Stimulated activated memory B cell treated with anti-CD40 and anti-IgM and Interleukin-4, amounts not matched to agents 10 μg/mL and 1 μg/mL and 100 μg/mL, for 72 hours (primary cell): ENCODE data around the gene KCTD18.

Source experiments
- ATAC-seq: fragments of 150-1000 bp; cut with Tn5 transposase; 2 replicates; pipeline ENCODE4 v1.10.0; 2021
- H3K27ac Mint-ChIP-seq: one replicate; pipeline ENCODE4 v1.8.0; 2022; ENCODE audit warnings: mild to moderate bottlenecking, mixed read lengths
- H3K27me3 Mint-ChIP-seq: one replicate; pipeline ENCODE4 v1.8.0; 2022; ENCODE audit warnings: mixed read lengths
- H3K36me3 Mint-ChIP-seq: one replicate; pipeline ENCODE4 v1.8.0; 2022; ENCODE audit warnings: mixed read lengths
- H3K4me1 Mint-ChIP-seq: one replicate; pipeline ENCODE4 v1.8.0; 2022; ENCODE audit warnings: mixed read lengths
- H3K4me3 Mint-ChIP-seq: one replicate; pipeline ENCODE4 v1.8.0; 2022; ENCODE audit warnings: mild to moderate bottlenecking, moderate library complexity, mixed read lengths
- H3K9me3 Mint-ChIP-seq: one replicate; pipeline ENCODE4 v1.8.0; 2022; ENCODE audit warnings: mixed read lengths

KCTD18 gene

DNA sequence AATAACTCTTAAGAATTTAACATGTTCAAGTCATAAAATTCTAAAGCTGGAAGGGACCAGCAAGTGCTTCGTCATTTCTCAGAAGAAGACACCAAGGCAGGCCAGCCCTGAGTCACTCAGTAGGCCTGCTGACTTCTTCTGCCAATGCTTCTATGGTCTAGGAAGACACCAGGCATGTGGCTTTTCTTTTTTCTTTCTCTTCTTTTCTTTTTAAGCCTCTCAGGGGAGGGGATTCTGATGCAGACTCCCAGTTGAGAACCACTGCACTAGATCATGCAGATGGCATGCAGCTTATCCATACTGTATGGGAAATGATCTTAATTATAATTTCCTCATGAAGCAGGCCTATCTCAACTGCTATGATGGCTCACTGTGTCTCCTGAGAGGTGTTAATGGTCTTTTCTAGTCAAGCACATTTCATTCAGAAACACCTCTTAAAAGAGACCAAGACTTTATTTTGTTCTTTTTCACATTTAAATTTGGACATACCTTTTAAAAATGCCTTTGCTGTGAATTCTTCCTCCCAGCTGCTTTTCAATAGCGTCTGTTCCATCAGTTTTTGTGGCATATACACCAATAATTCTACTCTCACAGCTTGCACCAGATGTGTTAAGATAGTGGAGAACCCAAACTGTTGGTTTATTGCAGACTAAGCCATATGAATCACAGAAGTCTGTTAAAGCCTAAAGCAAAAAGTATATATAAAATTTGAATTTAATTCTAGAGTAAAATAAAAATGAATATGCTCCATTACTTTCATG, 11.3 kb downstream of the KCTD18 start:
- ATAC-seq = no peak
- Mint-ChIP-seq H3K27ac (no peak overlapping the region), H3K36me3 (peaks cover 62% of the 10 kb centered on the region), H3K9me3 (peaks cover 4% of the 10 kb centered on the region), H3K4me3 (no peak overlapping the region), H3K27me3 (no peaks in the 10 kb centered on the region), H3K4me1 (no peaks in the 10 kb centered on the region)

DNA sequence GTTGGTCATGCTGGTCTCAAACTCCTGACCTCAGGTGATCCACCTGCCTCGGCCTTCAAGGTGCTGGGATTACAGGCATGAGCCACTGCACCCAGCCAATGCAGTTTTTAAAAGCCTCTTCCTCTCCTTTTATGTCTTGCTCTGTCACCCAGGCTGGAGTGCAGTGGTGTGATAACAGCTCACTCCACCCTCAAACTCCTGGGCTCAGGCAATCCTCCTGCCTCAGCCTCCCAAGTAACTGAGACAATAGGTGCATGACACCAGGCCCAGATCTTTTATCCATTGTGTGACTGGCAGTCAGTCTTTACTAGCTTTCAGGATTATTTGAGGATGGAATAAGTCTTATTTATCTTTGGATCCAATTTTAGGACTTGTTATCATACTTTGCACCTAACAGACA, 13.2 kb downstream of the KCTD18 start:
- H3K36me3 Mint-ChIP-seq = peaks cover 61% of the 10 kb centered on the region
- no peak overlapping the region for H3K27ac Mint-ChIP-seq
- H3K4me1 Mint-ChIP-seq = no peaks in the 10 kb centered on the region
- no peaks in the 10 kb centered on the region for H3K9me3 Mint-ChIP-seq
- no peak overlapping the region for H3K4me3 Mint-ChIP-seq
- ATAC-seq = no peak
- no peaks in the 10 kb centered on the region for H3K27me3 Mint-ChIP-seq

DNA sequence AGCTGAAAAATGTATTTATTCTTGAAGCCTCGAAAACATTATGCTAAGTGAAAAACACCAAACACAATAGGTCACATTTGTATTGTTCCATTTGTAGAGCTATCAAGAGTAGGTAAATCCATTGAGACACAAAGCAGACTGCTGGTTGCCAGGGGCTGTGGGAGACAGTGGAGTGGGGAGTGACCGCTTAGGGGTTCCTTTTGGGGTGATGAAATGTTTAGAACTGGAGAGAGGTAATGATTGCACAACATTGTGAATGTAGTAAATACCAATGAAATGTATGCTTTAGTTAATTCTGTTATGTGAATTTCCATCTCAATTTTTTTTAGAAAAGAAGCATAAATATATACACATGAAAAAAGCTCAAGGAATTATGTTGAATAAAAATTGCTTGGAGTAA, 15.8 kb downstream of the KCTD18 start:
- H3K27me3 Mint-ChIP-seq = no peaks in the 10 kb centered on the region
- no peak overlapping the region for H3K27ac Mint-ChIP-seq
- no peak overlapping the region for H3K4me3 Mint-ChIP-seq
- H3K9me3 Mint-ChIP-seq = no peaks in the 10 kb centered on the region
- no peak for ATAC-seq
- no peaks in the 10 kb centered on the region for H3K4me1 Mint-ChIP-seq
- H3K36me3 Mint-ChIP-seq = peaks cover 80% of the 10 kb centered on the region

DNA sequence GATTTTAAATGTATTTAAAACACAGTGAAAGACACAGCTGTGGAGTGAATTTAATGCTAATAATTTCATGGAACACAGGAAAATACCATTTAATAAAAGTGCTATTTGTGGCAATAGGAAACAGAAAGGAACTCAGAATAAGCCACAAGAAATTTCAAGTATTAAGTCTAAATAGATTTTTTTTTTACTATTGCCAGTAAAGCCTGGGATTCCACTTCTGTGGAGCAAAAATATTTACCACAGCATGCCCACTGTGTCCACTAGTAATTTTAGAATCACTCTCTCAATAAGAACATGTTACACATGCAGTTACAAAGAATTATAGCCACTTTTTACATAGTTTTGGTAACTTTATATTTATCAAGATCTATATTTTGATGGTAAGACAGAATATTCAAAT, 17.2 kb downstream of the KCTD18 start:
- peaks cover 73% of the 10 kb centered on the region for H3K36me3 Mint-ChIP-seq
- H3K9me3 Mint-ChIP-seq = no peaks in the 10 kb centered on the region
- no peaks in the 10 kb centered on the region for H3K27me3 Mint-ChIP-seq
- H3K27ac Mint-ChIP-seq = no peak overlapping the region
- no peaks in the 10 kb centered on the region for H3K4me1 Mint-ChIP-seq
- ATAC-seq = no peak
- H3K4me3 Mint-ChIP-seq = no peak overlapping the region

DNA sequence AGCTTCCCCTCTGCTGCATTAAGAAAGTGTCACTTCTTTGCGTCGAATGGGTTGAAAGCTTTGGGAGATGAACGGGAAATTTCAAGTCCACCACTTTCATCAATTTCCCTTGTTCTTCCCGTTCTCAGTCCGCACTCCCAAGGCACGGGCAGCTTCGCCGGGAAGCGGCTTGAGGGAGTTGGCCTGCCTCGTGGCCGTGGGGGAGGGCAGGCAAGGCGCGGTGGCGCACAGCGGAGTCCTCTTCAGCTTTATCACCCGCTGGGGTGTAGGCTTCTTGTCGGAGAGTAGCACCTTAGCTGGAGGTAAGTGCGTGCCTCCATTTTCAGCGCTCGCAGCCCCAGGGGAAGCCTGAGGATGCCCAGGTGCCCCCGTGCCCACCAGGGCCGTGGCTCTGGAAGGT, 19.9 kb downstream of the KCTD18 start:
- H3K4me3 Mint-ChIP-seq = no peak overlapping the region

DNA sequence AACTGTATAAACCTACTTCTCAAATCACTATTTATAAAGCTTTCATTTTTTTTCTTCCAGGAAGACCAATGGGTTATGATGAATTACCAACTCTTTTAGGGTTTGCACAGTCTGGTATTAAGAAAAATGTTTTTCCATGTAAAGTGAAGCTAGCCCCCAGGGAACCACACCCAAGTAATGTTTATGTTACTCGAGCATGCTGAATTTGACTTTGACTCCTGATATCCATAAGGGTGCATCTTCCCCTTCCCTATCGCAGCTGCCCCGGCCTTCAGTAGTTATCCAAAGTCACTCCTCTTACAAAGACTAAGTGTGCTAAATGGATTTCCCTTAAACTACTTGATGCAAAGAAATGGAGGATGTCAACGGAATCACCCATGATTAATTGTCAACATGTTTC, 21.7 kb downstream of the KCTD18 start:
- H3K4me3 Mint-ChIP-seq = no peak overlapping the region
- H3K4me1 Mint-ChIP-seq = no peaks in the 10 kb centered on the region
- peaks cover 10% of the 10 kb centered on the region for H3K27me3 Mint-ChIP-seq
- no peak for ATAC-seq
- peaks cover 41% of the 10 kb centered on the region for H3K36me3 Mint-ChIP-seq
- no peak overlapping the region for H3K27ac Mint-ChIP-seq
- H3K9me3 Mint-ChIP-seq = no peaks in the 10 kb centered on the region

More for the DNA sequence above, 19.9 kb downstream of the KCTD18 start:
- H3K9me3 Mint-ChIP-seq = no peaks in the 10 kb centered on the region
- no peaks in the 10 kb centered on the region for H3K27me3 Mint-ChIP-seq
- no peak for ATAC-seq
- H3K4me1 Mint-ChIP-seq = no peaks in the 10 kb centered on the region
- H3K27ac Mint-ChIP-seq = no peak overlapping the region
- peaks cover 58% of the 10 kb centered on the region for H3K36me3 Mint-ChIP-seq

DNA sequence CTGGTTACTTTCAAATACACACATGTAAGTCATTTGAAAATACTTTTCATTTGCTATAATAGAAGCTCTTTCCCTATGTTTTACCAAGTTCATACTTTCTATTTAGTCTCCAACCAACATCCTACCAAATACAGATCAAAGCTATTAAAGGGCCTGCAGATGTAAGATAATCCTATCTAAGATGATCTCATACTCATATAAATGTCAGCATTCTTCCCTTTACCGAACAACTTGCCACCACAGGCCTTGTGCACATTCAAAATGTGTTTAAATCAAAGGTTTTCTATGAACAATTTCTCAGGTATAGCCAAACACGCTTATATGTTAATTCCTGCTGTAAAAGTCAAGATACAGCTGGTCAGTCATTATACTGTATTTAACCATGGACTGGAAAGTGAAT, 23.3 kb downstream of the KCTD18 start:
- no peak for ATAC-seq
- H3K9me3 Mint-ChIP-seq = no peaks in the 10 kb centered on the region
- no peaks in the 10 kb centered on the region for H3K4me1 Mint-ChIP-seq
- H3K36me3 Mint-ChIP-seq = peaks cover 28% of the 10 kb centered on the region
- no peak overlapping the region for H3K4me3 Mint-ChIP-seq
- H3K27me3 Mint-ChIP-seq = peaks cover 15% of the 10 kb centered on the region
- no peak overlapping the region for H3K27ac Mint-ChIP-seq

DNA sequence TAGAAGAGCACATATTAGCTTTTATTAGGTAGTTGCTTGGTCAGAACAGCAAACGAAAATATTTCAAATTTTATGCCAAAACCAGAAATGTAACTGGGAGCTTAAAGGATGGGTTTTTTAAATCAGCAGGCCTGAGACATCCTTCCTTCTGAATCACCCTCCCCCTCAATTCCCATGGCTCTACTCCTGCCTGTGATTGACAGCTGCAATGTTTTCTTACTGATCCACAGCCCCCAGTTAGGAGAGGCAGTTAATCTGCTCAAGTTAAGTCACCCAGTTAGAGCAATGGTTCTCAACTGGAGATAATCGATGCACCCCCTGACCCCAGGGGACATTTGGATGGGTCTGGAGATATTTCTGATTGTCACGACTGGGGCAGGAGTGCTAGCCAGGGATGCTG, 24.9 kb downstream of the KCTD18 start:
- H3K27ac Mint-ChIP-seq = no peak overlapping the region
- peaks cover 12% of the 10 kb centered on the region for H3K36me3 Mint-ChIP-seq
- no peaks in the 10 kb centered on the region for H3K4me1 Mint-ChIP-seq
- no peak overlapping the region for H3K4me3 Mint-ChIP-seq
- H3K27me3 Mint-ChIP-seq = peaks cover 15% of the 10 kb centered on the region
- H3K9me3 Mint-ChIP-seq = no peaks in the 10 kb centered on the region
- ATAC-seq = no peak

DNA sequence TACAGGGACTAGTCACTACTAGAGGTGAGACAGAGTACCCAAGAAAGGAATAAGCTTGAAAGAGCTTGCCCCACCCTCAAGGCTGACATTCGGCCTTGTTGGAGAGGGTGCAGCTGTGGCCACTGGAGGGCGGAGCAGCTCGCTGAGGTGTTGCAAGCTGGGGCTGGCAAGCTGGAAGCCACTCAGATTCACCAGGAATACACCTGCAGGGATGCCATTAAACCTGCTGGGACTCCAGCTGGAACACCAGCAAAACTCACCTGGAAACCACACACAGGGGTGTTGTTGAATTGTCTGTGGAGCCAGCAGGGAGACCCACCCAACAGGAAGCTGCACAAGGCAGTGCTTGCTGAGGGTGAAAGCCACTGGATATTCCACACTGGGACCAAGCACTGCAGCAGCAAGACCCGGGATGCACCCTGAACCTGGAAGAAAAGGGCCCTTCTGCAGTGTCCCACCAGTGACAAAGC, 26.1 kb downstream of the KCTD18 start:
- Mint-ChIP-seq H3K27me3 (peaks cover 15% of the 10 kb centered on the region), H3K27ac (no peak overlapping the region), H3K4me1 (no peaks in the 10 kb centered on the region), H3K4me3 (no peak overlapping the region), H3K9me3 (no peaks in the 10 kb centered on the region), H3K36me3 (peaks cover 5% of the 10 kb centered on the region)
- peak; percentile 54 for ATAC-seq

DNA sequence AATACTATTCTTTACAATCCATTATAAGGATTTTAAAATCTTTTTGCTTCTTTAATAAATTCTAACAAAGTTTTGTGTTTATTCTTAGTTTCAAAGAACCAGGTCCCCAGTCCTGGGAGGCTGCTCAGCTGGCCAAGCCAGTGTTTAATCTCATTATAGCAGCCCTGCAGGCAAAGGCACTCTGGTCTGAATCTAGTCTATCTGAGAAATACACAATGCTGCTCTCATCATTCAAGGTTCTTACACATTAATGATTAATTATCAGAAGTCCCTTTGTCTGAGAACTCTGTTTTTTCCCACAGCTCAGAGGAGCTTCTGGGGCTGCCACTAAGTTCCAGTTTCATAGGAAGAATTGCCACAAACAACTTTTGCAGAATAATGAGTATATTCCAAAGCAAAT, 27.7 kb downstream of the KCTD18 start:
- Mint-ChIP-seq H3K4me1 (no peaks in the 10 kb centered on the region), H3K9me3 (no peaks in the 10 kb centered on the region), H3K4me3 (no peak overlapping the region), H3K27ac (no peak overlapping the region), H3K27me3 (peaks cover 15% of the 10 kb centered on the region), H3K36me3 (no peaks in the 10 kb centered on the region)
- ATAC-seq = no peak

DNA sequence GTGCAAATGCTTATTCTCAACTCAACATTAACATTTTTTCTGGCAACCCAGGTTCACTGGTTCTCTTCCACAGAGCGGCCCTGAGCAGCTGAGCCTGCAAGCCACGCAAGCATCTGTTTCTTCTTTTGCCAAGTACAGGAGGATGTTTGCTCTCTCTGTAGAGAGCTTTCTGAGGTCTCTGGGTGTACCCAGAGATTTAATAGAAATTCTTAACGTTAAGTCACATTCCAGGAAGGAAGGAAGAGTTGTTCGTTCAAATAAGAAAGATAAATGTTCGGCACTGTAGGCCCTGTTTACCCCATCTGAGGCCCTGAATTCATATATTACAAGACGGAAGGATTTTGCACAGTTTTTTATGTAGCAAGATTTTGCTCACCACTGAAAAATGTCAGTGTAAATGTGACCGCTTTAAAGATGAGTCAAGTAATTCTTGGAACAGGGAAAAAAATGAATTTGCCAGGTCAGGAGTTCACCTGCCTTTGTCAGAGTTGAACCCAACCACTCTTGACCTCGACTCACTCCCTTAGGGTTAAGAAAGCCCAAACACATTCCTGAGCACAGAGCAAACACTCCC, 30.1 kb downstream of the KCTD18 start:
- H3K9me3 Mint-ChIP-seq = no peaks in the 10 kb centered on the region
- no peak overlapping the region for H3K27ac Mint-ChIP-seq

DNA sequence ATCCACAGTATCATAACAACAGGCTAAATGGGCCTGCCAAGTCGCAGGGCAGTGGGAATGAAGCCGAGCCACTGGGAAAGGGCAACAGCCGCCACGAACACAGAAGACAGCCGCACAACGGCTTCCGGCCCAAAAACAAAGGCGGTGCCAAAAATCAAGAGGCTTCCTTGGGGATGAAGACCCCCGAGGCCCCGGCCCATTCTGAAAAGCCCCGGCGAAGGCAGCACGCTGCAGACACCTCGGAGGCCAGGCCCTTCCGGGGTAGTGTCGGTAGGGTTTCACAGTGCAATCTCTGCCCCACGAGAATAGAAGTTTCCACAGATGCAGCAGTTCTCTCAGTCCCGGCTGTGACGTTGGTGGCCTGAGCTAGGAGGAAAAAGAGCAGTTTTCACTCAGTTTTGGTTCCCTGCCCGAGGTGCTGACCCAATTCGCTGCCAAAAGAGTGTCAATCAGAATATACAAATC, 32.2 kb downstream of the KCTD18 start:
- Mint-ChIP-seq H3K9me3 (no peaks in the 10 kb centered on the region), H3K36me3 (no peaks in the 10 kb centered on the region), H3K27me3 (peaks cover under 1% of the 10 kb centered on the region), H3K27ac (no peak overlapping the region), H3K4me1 (peaks cover 4% of the 10 kb centered on the region), H3K4me3 (no peak overlapping the region)
- ATAC-seq = no peak

More for the DNA sequence above, 30.1 kb downstream of the KCTD18 start:
- H3K4me1 Mint-ChIP-seq = no peaks in the 10 kb centered on the region
- peaks cover 15% of the 10 kb centered on the region for H3K27me3 Mint-ChIP-seq
- ATAC-seq = no peak
- H3K4me3 Mint-ChIP-seq = no peak overlapping the region
- H3K36me3 Mint-ChIP-seq = no peaks in the 10 kb centered on the region

DNA sequence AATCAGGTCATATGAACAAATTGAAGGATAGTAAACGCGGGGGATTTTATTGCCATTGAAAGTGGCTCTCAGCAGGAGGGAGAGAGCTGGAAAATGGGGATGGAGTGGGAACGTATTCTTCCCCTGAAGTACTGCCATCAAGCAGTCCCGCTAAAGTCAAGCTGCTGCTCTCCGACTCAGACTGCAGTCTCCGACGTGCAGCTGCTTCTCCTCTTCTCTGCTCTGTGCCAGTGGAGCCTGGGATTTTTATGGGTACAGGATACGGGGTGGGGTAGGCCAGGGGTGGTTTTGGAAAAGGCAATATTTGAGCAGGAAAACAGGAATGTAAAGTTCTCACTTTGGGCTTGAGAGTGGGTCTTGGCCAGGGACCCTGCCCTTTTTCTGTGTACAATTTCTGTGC, 33.0 kb downstream of the KCTD18 start:
- Mint-ChIP-seq H3K36me3 (no peaks in the 10 kb centered on the region), H3K4me3 (no peak overlapping the region), H3K27ac (no peak overlapping the region), H3K4me1 (peaks cover 10% of the 10 kb centered on the region), H3K27me3 (no peaks in the 10 kb centered on the region), H3K9me3 (no peaks in the 10 kb centered on the region)
- no peak for ATAC-seq

DNA sequence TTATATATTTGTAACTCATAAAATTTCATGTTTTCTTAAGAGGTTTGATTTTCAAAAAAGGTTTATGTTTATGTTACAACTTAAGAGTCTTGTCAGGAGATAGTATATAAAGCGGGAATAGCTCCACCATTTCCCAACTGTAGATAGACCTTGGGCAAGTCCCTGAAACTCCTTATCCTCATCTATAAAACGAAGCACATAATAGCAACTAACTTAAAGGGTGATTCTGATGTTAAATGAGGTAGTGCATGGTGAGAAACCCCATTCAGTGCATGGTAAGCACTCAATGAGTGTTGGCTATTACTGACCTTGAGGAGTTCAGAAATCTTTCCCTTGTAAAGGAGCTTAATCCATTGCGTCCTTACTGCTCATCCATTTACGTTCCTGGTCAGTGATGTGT, 34.1 kb downstream of the KCTD18 start:
- H3K36me3 Mint-ChIP-seq = no peaks in the 10 kb centered on the region
- no peak overlapping the region for H3K27ac Mint-ChIP-seq
- peaks cover 20% of the 10 kb centered on the region for H3K4me1 Mint-ChIP-seq
- H3K27me3 Mint-ChIP-seq = no peaks in the 10 kb centered on the region
- H3K4me3 Mint-ChIP-seq = no peak overlapping the region
- no peaks in the 10 kb centered on the region for H3K9me3 Mint-ChIP-seq
- no peak for ATAC-seq

DNA sequence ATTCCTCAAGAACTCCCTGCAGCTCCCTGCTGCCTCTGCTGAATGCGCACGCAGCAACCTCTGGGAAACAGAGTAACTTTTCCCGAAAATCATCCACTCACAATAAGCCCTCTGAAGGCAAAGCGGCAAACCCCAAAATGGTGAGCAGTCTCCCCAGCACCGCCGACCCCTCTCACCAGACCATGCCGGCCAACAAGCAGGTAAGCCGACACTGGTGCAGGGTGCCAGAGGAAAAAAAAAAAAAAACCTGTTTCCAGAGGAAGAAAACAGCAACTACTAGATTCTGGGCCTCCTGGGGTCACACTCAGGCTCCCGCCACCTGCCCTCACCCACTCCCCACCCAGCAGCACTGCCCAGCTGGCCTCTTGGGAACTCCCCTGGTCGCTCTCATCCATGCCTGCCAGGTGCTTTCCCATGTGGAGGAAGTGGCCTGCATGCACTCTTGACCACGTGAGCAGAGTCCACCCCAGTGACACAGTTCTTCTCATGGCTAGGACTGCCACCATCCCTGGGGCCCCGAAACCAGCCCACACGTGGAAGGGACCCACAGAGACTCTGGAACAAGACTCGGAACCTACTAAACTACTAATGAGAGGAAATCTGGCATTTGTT, 36.9 kb downstream of the KCTD18 start:
- H3K36me3 Mint-ChIP-seq = no peaks in the 10 kb centered on the region
- H3K27ac Mint-ChIP-seq = no peak overlapping the region

More for the DNA sequence above, 36.9 kb downstream of the KCTD18 start:
- Mint-ChIP-seq H3K4me1 (peaks cover 27% of the 10 kb centered on the region), H3K27me3 (no peaks in the 10 kb centered on the region), H3K9me3 (no peaks in the 10 kb centered on the region), H3K4me3 (no peak overlapping the region)
- ATAC-seq = no peak
